Brain microvascular endothelial cell (primary cell): ENCODE results near the gene ISOC1.
A peak's percentile ranks its signal among the peaks of the same experiment; 100 is the strongest.

Experiments used
- DNase-seq: peaks from one replicate; pipeline ENCODE4 v3.0.0-alpha.2; 2020
- H3K27ac ChIP-seq: fragments of 250-450 bp; sonication (Bioruptor Pico); 2 replicates; pipeline ENCODE4 v1.5.1; 2020; ENCODE audit warnings: mild to moderate bottlenecking, moderate library complexity
- H3K27me3 ChIP-seq: fragments of 250-450 bp; sonication (Bioruptor Pico); replicated peaks from 2 replicates; pipeline ENCODE4 v1.5.1; 2020; ENCODE audit warnings: mild to moderate bottlenecking
- H3K36me3 ChIP-seq: fragments of 250-450 bp; sonication (Bioruptor Pico); replicated peaks from 2 replicates; pipeline ENCODE4 v1.5.1; 2020; ENCODE audit warnings: mild to moderate bottlenecking
- H3K4me3 ChIP-seq: 2 replicates; pipeline ENCODE4 v1.5.1; 2011; ENCODE audit warnings: low read depth, mild to moderate bottlenecking, control low read depth, low read length, moderate library complexity
- CTCF ChIP-seq: IDR thresholded peaks from 2 replicates; pipeline ENCODE4 v1.5.1; 2011; ENCODE audit warnings: low read depth, mild to moderate bottlenecking, moderate library complexity, low read length, control low read depth, inconsistent platforms; ENCODE audit errors: missing control alignments
- in situ Hi-C: cut with HindIII; loops from 2 replicates; pipeline ENCODE4 v1.10.0; 2017; ENCODE audit warnings: low sequenced_read_pairs, low pct_ligation_motif_present

The ISOC1 gene

GRCh38 chr5:129094087-129094923 is at the start of gene ISOC1:
ISOC1 (plus strand) TSS chr5:129094749; CDS start chr5:129094767, 18 bp downstream.
- TF ChIP-seq CTCF: peak; percentile 16
- H3K36me3 ChIP-seq: no peaks in the 10 kb centered on the region
- peak; percentile 71 for DNase-seq
- peak within 1 kb of the TSS; percentile 38 for H3K27ac ChIP-seq
- no peaks in the 10 kb centered on the region for H3K27me3 ChIP-seq
- in situ Hi-C loops: no loop called here
- H3K4me3 ChIP-seq: peak within 1 kb of the TSS; percentile 91

- Histone ChIP-seq H3K27ac (no peak overlapping the region), H3K36me3 (no peaks in the 10 kb centered on the region), H3K4me3 (no peak overlapping the region), H3K27me3 (no peaks in the 10 kb centered on the region)
- in situ Hi-C loops: no loop called here
- no peak for TF ChIP-seq CTCF
- no peak for DNase-seq
Measured at GRCh38 chr5:129046151-129046550, 48.4 kb upstream of the ISOC1 start.

- Histone ChIP-seq H3K27ac (no peak overlapping the region), H3K36me3 (no peaks in the 10 kb centered on the region), H3K27me3 (no peaks in the 10 kb centered on the region), H3K4me3 (no peak overlapping the region)
- no peak for TF ChIP-seq CTCF
- no peak for DNase-seq
- in situ Hi-C loops: no loop called here
Measured at GRCh38 chr5:129048509-129048908, 46.0 kb upstream of the ISOC1 start.

GRCh38 chr5:129049126-129049799 is 45.3 kb upstream of the ISOC1 start:
- no peak overlapping the region for H3K4me3 ChIP-seq
- no peak overlapping the region for H3K27ac ChIP-seq
- no peak for TF ChIP-seq CTCF
- in situ Hi-C loops: no loop called here
- H3K36me3 ChIP-seq: no peaks in the 10 kb centered on the region
- no peak for DNase-seq
- no peaks in the 10 kb centered on the region for H3K27me3 ChIP-seq

- no peak for TF ChIP-seq CTCF
- H3K27me3 ChIP-seq: no peaks in the 10 kb centered on the region
- in situ Hi-C loops: no loop called here
- H3K4me3 ChIP-seq: no peak overlapping the region
- DNase-seq: no peak
- H3K27ac ChIP-seq: no peak overlapping the region
- H3K36me3 ChIP-seq: no peaks in the 10 kb centered on the region
Measured at GRCh38 chr5:129051283-129051682, 43.3 kb upstream of the ISOC1 start.
